SK-N-MC (cell line): Measurements from ENCODE around the gene GRIA1.

Experiments
- EZH2 ChIP-seq: fragments of 200-600 bp; sonication (generic); IDR thresholded peaks from one replicate; pipeline ENCODE4 v1.6.1; 2017; ENCODE audit warnings: antibody characterized with exemption
- FOXP2 ChIP-seq: optimal IDR thresholded peaks from 2 replicates; pipeline ENCODE3; 2011; ENCODE audit warnings: mild to moderate bottlenecking, moderate library complexity; ENCODE audit not compliant: insufficient read depth; ENCODE audit errors: extremely low read length, control extremely low read depth
- POLR2AphosphoS5 ChIP-seq: IDR thresholded peaks from 2 replicates; pipeline ENCODE4 v1.6.1; 2012; ENCODE audit warnings: mild to moderate bottlenecking, low read depth, low read length, borderline replicate concordance

DNA sequence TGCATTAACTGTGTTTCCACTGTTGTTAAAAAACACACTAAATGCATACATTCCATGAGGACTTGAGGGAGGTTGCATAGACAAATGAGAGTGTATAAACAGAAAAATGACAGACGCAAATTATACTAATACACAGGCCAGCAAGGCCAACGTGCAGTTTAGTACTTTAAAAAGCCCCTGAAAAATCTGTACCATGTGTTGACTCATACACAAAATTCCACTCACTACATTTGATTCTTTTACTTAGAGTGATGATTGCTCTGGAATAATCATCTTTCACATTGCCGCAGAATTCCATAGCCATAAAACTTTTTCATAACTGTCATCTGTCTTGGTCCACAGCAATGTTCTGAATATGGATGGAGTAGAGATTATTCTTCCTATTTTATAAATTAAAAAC, 332.6 kb downstream of the GRIA1 start:
- TF ChIP-seq POLR2AphosphoS5 (no peak), EZH2 (no peak), FOXP2 (no peak)
